Lung (tissue), 12 donors: Measurements from ENCODE around the gene PABPN1L. TPM values are rescaled to one million over a fixed set of nuclear protein-coding genes. Genes with fewer than 3 reads are reported as not detected.

Source experiments
- ATAC-seq: fragments of 200-7000 bp; cut with Tn5 transposase; one replicate; pipeline ENCODE4 v1.9.1; 2020; ENCODE audit warnings: moderate number of reproducible peaks; ENCODE audit not compliant: insufficient read depth, low FRiP score
- DNase-seq, 3 donors: peaks; one replicate each; pipeline ENCODE4 v3.0.0-alpha.2; 2013 to 2017
- H3K27ac ChIP-seq, 2 donors: one replicate each; pipeline ENCODE4 v1.5.1; 2013; ENCODE audit warnings: mild to moderate bottlenecking in 2 of 2, moderate library complexity in 2 of 2, control low read depth in 1 of 2, inconsistent platforms in 1 of 2, low read depth in 1 of 2, low read length in 1 of 2
- H3K27me3 ChIP-seq, 3 donors: one replicate each; pipeline ENCODE4 v1.5.1; 2013; ENCODE audit warnings: low read length in 2 of 3; ENCODE audit not compliant: control insufficient read depth in 3 of 3, insufficient read depth in 3 of 3
- H3K36me3 ChIP-seq, 4 donors: one replicate each; pipeline ENCODE4 v1.5.1; 2013; ENCODE audit warnings: low read length in 4 of 4, mild to moderate bottlenecking in 1 of 4, moderate library complexity in 1 of 4; ENCODE audit not compliant: control insufficient read depth in 4 of 4, insufficient read depth in 4 of 4
- H3K4me1 ChIP-seq, 5 donors: one replicate each; pipeline ENCODE4 v1.5.1; 2013; ENCODE audit warnings: low read length in 5 of 5, mild to moderate bottlenecking in 2 of 5, moderate library complexity in 1 of 5; ENCODE audit not compliant: control insufficient read depth in 5 of 5, insufficient read depth in 5 of 5
- H3K4me3 ChIP-seq: one replicate; pipeline ENCODE4 v1.5.1; 2013; ENCODE audit warnings: mild to moderate bottlenecking, control low read depth, moderate library complexity
- H3K9ac ChIP-seq, 2 donors: one replicate each; pipeline ENCODE4 v1.5.1; 2013; ENCODE audit warnings: low read length in 2 of 2, control low read depth in 1 of 2; ENCODE audit not compliant: insufficient read depth in 1 of 2
- H3K9me3 ChIP-seq, 4 donors: one replicate each; pipeline ENCODE4 v1.5.1; 2013; ENCODE audit warnings: low read length in 3 of 4, mild to moderate bottlenecking in 1 of 4, moderate library complexity in 1 of 4; ENCODE audit not compliant: control insufficient read depth in 4 of 4, insufficient read depth in 3 of 4
- WGBS, 2 donors: extraction: QIAGEN DNeasy Blood & Tissue Kit; methylation state at CpG; one replicate each; pipeline ENCODE4 v1.1.7; 2013; 5-methylcytosine and 5-hydroxymethylcytosine counted together
- polyA plus RNA-seq, 2 donors: library from polyadenylated mRNA; stranded (reverse); fragments of 200-250 nt; gene quantifications; one replicate each; pipeline ENCODE4 v1.2.1, GENCODE V29; 2013
- total RNA-seq, 2 donors: library from RNA; depleted of rRNA in 1 of 2; stranded (reverse); fragments of >200 nt in 1 of 2; gene quantifications; one replicate each; pipeline ENCODE4 v1.2.1, GENCODE V29; 2014 to 2021
- TF ChIP-seq, protein P1 (sequence below): IDR thresholded peaks from 2 replicates; pipeline ENCODE4 v1.5.1; 2012; ENCODE audit warnings: mild to moderate bottlenecking; ENCODE audit errors: control extremely low read depth, extremely low read depth
- donor health status: control.
- donor health status: control.
- donor health status: Bipolar disorder and iron deficiency.
- donor health status: healthy.
- donor health status: DM: yes; HTN: yes; CAD: no.

The PABPN1L gene
- total and polyA plus RNA-seq, 4 donors: 0.03 to 0.22 TPM; not detected in 2

DNA sequence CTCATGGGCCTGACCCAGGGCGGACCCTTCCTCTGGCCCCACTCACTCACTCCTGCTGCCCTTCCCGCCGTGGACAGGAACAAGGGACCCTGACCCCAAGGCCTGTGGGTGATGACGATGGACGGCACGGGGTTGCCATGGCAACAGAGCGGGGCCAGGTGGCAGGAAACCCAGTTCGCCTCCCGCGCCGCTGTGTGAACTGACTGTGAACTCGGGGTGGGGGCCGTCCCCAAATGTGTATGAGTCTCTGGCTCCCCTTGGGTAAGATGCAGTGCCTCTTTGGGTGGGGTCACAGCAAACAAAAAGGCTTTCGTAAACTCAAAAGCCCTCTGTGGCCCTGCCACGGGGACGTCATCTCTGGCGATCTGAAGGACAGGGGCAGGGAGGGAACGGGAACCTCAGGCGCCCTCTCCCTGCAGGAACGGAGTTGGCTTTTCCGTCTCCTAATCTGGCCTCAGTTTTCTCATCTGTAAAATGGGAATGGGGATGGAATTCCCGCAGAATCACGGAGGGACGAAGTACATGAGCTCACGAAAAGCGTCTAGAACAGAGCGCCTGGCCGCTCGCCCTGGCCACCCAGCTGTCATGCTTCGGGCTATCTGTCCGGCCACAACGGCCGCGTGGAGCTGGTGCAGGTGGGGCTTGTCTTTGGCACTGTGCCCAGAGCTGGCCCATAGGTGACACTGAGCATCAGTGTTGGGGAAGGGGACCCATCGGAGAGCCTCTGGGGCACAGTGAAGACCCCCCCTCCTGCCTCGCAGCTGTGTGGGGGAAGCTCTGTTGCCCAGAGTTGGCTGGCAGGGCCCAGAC, 44.9 kb upstream of the PABPN1L start:
- Histone ChIP-seq H3K27ac (peak overlapping the region in 1 of 2 donors; percentile 21), H3K4me1 (peaks cover 0 to 21% (median 5%) of the 10 kb centered on the region in 5 donors), H3K9me3 (no peaks in the 10 kb centered on the region), H3K36me3 (no peaks in the 10 kb centered on the region), H3K4me3 (no peak overlapping the region), H3K27me3 (peaks cover 0 to 2% (median 0%) of the 10 kb centered on the region in 3 donors), H3K9ac (no peak overlapping the region)
- ATAC-seq (no peak), DNase-seq (peak; percentile 49 to 66 (median 60))
- 71 to 82% methylated on average over 36 of the region's 36 CpGs for WGBS, 2 donors
- TF ChIP-seq, protein P1, sequence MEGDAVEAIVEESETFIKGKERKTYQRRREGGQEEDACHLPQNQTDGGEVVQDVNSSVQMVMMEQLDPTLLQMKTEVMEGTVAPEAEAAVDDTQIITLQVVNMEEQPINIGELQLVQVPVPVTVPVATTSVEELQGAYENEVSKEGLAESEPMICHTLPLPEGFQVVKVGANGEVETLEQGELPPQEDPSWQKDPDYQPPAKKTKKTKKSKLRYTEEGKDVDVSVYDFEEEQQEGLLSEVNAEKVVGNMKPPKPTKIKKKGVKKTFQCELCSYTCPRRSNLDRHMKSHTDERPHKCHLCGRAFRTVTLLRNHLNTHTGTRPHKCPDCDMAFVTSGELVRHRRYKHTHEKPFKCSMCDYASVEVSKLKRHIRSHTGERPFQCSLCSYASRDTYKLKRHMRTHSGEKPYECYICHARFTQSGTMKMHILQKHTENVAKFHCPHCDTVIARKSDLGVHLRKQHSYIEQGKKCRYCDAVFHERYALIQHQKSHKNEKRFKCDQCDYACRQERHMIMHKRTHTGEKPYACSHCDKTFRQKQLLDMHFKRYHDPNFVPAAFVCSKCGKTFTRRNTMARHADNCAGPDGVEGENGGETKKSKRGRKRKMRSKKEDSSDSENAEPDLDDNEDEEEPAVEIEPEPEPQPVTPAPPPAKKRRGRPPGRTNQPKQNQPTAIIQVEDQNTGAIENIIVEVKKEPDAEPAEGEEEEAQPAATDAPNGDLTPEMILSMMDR: no peak

DNA sequence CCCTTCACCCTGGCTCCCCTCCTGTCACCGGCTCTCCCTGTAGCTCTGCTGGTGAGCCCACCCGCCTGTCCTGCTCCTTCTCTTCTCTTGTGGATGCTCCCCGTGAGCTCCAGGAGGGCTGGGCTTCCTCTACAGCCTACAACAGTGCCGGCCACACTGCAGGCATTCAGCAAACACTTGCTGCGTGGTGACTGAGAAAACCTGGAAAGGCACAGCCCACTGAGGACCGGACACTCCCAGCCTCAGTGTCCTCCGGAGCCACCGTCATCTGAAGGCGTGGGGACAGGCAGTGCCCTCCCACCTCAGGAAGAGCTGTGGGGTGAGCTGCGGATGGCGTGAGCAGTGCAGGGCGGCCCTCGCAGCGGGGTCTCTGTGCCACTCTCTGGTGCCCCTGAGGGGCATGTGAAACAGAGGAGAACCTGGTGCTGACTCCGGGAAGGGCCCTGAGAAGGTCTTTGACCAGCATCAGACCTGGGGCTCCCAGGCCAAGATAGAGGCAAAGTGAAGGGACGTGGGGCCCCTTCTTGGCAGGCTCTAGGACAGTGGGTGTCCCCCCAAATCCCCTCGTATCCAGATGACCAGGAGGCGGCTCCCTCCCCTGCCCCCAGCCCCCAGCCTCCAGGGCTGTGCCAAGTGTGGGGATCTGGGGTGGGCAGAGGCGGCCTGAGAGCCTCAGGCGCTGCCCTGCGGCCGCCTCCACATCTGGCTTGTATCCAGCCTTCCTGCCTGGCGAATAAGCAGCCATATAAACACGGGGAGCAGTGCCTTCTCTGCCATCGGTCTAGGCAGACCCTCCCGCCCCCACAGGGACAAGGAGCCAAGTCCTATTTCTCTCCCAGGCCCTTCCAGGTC, 44.0 kb upstream of the PABPN1L start:
- Histone ChIP-seq H3K27me3 (no peaks in the 10 kb centered on the region), H3K4me3 (no peak overlapping the region), H3K9ac (no peak overlapping the region), H3K36me3 (no peaks in the 10 kb centered on the region), H3K4me1 (peaks cover 0 to 21% (median 5%) of the 10 kb centered on the region in 5 donors), H3K9me3 (no peaks in the 10 kb centered on the region), H3K27ac (peak overlapping the region in 1 of 2 donors; percentile 31)
- 57 to 81% methylated on average over 24 to 26 of the region's 26 CpGs for WGBS, 2 donors
- DNase-seq (peak in 1 of 3 donors; percentile 42), ATAC-seq (no peak)
- TF ChIP-seq, protein P1: no peak

DNA sequence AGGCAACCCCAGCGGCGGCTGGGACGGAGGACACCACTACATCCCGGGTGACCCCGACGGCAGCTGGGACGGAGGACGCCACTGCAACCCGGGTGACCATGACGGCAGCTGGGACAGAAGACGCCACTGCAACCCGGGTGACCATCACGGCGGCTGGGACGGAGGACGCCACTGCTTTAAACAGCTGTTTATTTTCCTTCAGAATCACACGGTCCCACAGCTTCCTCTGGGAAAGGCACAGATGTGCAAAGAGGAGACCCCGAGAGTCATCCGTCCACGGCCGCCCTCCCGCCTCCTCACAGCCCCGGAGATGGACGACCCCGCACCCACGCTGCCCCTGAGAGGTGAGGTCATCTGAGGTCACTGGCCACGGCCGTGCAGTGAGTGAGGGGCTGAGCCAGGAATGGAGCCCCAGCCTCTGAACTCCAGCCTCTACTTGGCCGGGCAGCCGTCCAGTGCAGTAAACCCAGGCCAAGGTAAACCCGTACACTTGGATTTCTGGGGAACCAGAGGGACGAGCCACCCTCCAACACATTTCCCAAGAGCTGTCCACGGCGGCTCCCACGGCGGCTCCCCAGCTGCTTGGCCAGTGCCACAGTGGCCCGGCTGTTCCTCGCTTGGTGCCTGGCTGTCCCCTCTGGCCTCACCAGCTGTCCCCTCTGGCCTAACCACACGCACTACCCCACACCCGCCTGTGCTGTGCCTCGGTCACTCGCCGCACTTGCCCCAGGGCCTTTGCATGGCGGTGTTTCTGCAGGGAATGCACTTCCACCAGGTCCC, 43.2 kb upstream of the PABPN1L start:
- ATAC-seq: no peak
- DNase-seq: no peak
- H3K9ac ChIP-seq: no peak overlapping the region
- H3K27me3 ChIP-seq: no peaks in the 10 kb centered on the region
- peaks cover 0 to 20% (median 8%) of the 10 kb centered on the region in 5 donors for H3K4me1 ChIP-seq
- H3K36me3 ChIP-seq: no peaks in the 10 kb centered on the region
- TF ChIP-seq, protein P1: no peak
- H3K9me3 ChIP-seq: no peaks in the 10 kb centered on the region
- H3K4me3 ChIP-seq: no peak overlapping the region
- WGBS, 2 donors: 74 to 87% methylated on average over 44 of the region's 44 CpGs
- H3K27ac ChIP-seq: peak overlapping the region in 1 of 2 donors; percentile 31
